HepG2 (cell line): Measurements from ENCODE around the gene METTL26. TPM values are rescaled to one million over a fixed set of nuclear protein-coding genes. Genes with fewer than 3 reads are reported as not detected.
A peak's percentile ranks its signal among the peaks of the same experiment; 100 is the strongest.

Source experiments
- BCL6 ChIP-seq: IDR thresholded peaks from 2 replicates; pipeline ENCODE4 v1.6.1; 2016; ENCODE audit warnings: missing genetic modification reagents, missing compliant biosample characterization
- BORCS8-MEF2B ChIP-seq: sonication (generic); formaldehyde crosslinking; IDR thresholded peaks from 2 replicates; pipeline ENCODE4 v1.8.0; 2022; ENCODE audit warnings: mild to moderate bottlenecking, missing genetic modification reagents
- CCDC6 ChIP-seq: sonication (generic); formaldehyde crosslinking; IDR thresholded peaks from 2 replicates; pipeline ENCODE4 v1.8.1; 2022; ENCODE audit warnings: mild to moderate bottlenecking, missing genetic modification reagents, moderate library complexity
- GABPA ChIP-seq, 2 experiments: IDR thresholded peaks; 2 replicates each; pipeline ENCODE4 v1.6.1; 2011 to 2016; ENCODE audit warnings: low read depth in 2 of 2, low read length in 1 of 2, missing biosample characterization in 1 of 2, missing genetic modification characterization in 1 of 2
- HNRNPLL ChIP-seq: fragments of 200-400 bp; formaldehyde crosslinking; IDR thresholded peaks from 2 replicates; pipeline ENCODE4 v1.6.1; 2017; ENCODE audit warnings: mild to moderate bottlenecking, low read depth, low read length; ENCODE audit not compliant: poor library complexity, severe bottlenecking
- KDM2A ChIP-seq: sonication (generic); formaldehyde crosslinking; IDR thresholded peaks from 2 replicates; pipeline ENCODE4 v1.4.0; 2020; ENCODE audit warnings: low read depth, missing genetic modification reagents, borderline replicate concordance
- RBFOX2 ChIP-seq: fragments of 200-400 bp; formaldehyde crosslinking; IDR thresholded peaks from 2 replicates; pipeline ENCODE4 v1.6.1; 2017; ENCODE audit warnings: low read depth, mild to moderate bottlenecking, low read length
- SRSF1 ChIP-seq: fragments of 200-400 bp; formaldehyde crosslinking; optimal IDR thresholded peaks from 2 replicates; pipeline ENCODE3; 2017; ENCODE audit warnings: mild to moderate bottlenecking, low read depth, low read length, moderate library complexity
- ZNF17 ChIP-seq: sonication (generic); formaldehyde crosslinking; IDR thresholded peaks from 2 replicates; pipeline ENCODE4 v1.5.0; 2020; ENCODE audit warnings: mild to moderate bottlenecking, missing genetic modification reagents
- ZNF20 ChIP-seq: sonication (generic); formaldehyde crosslinking; IDR thresholded peaks from 2 replicates; pipeline ENCODE4 v1.4.0; 2020; ENCODE audit warnings: mild to moderate bottlenecking, moderate library complexity, missing genetic modification reagents
- ZNF263 ChIP-seq: sonication (generic); formaldehyde crosslinking; IDR thresholded peaks from 2 replicates; pipeline ENCODE4 v1.4.0; 2020; ENCODE audit warnings: missing genetic modification reagents
- ZNF30 ChIP-seq: sonication (generic); formaldehyde crosslinking; IDR thresholded peaks from 2 replicates; pipeline ENCODE4 v1.5.0; 2020; ENCODE audit warnings: mild to moderate bottlenecking, missing genetic modification reagents
- ZNF430 ChIP-seq: sonication (generic); formaldehyde crosslinking; IDR thresholded peaks from 2 replicates; pipeline ENCODE4 v1.9.0; 2021; ENCODE audit warnings: mild to moderate bottlenecking, missing genetic modification reagents
- ZNF598 ChIP-seq: sonication (generic); formaldehyde crosslinking; IDR thresholded peaks from 2 replicates; pipeline ENCODE4 v1.5.1; 2020; ENCODE audit warnings: mild to moderate bottlenecking, missing genetic modification reagents, borderline replicate concordance
- ZNF607 ChIP-seq: sonication (generic); formaldehyde crosslinking; IDR thresholded peaks from 2 replicates; pipeline ENCODE4 v1.5.1; 2020; ENCODE audit warnings: missing genetic modification reagents, mild to moderate bottlenecking, borderline replicate concordance
- ZNF749 ChIP-seq: sonication (generic); formaldehyde crosslinking; IDR thresholded peaks from 2 replicates; pipeline ENCODE4 v1.8.0; 2022; ENCODE audit warnings: mild to moderate bottlenecking, missing genetic modification reagents, moderate library complexity, borderline replicate concordance
- polyA plus RNA-seq, 8 experiments: library from polyadenylated mRNA; depleted of rRNA in 3 of 8; stranded (reverse) in 7 of 8; unstranded in 1 of 8; fragments of >200 nt; fragmentation: Illumina TruSeq in 4 of 8; extraction: Trizol in 4 of 8; gene quantifications; 2 replicates each; pipeline versions ENCODE4 v1.2.1 to v1.2.3, GENCODE V29; 2011 to 2016; ENCODE audit warnings: low read depth in 4 of 8, missing spikeins in 1 of 8, mixed read lengths in 1 of 8; ENCODE audit not compliant: insufficient read depth in 1 of 8
- total RNA-seq, 5 experiments: library from RNA; depleted of rRNA; stranded (reverse); fragments of >200 nt; fragmentation: Illumina TruSeq; extraction: Trizol; gene quantifications; 2 replicates each; pipeline ENCODE4 v1.2.3, GENCODE V29; 2016; ENCODE audit warnings: low read depth in 1 of 5
- TF ChIP-seq, protein P1 (sequence below): sonication (generic); formaldehyde crosslinking; IDR thresholded peaks from 2 replicates; pipeline ENCODE4 v1.4.0; 2020; ENCODE audit warnings: missing genetic modification reagents, borderline replicate concordance
- TF ChIP-seq, protein P2 (sequence below): IDR thresholded peaks from 2 replicates; pipeline ENCODE4 v1.6.1; 2016
- TF ChIP-seq, protein P3 (sequence below): sonication (generic); formaldehyde crosslinking; IDR thresholded peaks from 2 replicates; pipeline ENCODE4 v1.9.0; 2022; ENCODE audit warnings: low read depth, missing genetic modification reagents
- TF ChIP-seq, protein P4 (sequence below): sonication (generic); formaldehyde crosslinking; IDR thresholded peaks from 2 replicates; pipeline ENCODE4 v1.5.0; 2020; ENCODE audit warnings: mild to moderate bottlenecking, missing genetic modification reagents, moderate library complexity

METTL26 gene
- total and polyA plus RNA-seq, 2 of the 13 experiments (the other 11 are each of a cell fraction or from before 2014, with no cell fraction given): 65.5 to 70.1 TPM

DNA sequence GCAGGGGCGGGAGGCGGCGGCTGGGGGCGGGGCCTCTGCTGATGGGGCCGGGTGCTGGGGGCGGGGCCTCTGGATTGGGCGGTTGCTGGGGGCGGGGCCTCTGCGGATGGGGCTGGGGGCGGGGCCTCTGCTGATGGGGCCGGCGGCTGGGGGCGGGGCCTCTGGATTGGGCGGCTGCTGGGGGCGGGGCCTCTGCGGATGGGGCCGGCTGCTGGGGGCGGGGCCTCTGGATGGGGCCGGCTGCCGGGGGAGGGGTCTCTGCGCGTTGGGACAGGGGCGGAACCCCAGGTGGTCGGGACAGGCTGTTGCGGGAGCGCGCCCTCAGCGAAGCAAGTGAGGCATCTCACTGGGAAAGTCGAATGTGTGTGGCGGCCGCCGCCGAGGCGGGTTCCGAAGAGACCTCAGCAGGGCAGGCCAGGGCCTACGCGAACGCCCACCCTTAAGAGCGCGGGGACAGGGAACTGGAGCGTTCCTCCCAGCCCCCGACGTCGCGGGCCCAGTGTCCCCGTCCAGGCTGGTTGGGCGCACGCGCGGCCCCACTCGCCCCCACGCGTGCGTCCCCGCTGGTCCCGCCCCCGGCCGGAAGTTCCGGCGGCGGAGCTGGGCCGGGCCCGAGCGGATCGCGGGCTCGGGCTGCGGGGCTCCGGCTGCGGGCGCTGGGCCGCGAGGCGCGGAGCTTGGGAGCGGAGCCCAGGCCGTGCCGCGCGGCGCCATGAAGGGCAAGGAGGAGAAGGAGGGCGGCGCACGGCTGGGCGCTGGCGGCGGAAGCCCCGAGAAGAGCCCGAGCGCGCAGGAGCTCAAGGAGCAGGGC lies 43.9 kb upstream of the METTL26 start, which contains the start of gene STUB1 (continued):
- no peak for TF ChIP-seq ZNF598 (CRISPR knock-in tag)
- no peak for TF ChIP-seq KDM2A (CRISPR knock-in tag)
- peak; percentile 95 for TF ChIP-seq GABPA (IDR thresholded peaks at IDR 0.05; ENCODE audit: low read depth, low read length)
- peak; percentile 61; the same call in 1 of the 2 replicates for TF ChIP-seq GABPA (CRISPR knock-in tag; IDR thresholded peaks at IDR 0.05; ENCODE audit: low read depth)
- peak; percentile 2; the same call in 1 of the 2 replicates for TF ChIP-seq ZNF430
- TF ChIP-seq, protein P1, sequence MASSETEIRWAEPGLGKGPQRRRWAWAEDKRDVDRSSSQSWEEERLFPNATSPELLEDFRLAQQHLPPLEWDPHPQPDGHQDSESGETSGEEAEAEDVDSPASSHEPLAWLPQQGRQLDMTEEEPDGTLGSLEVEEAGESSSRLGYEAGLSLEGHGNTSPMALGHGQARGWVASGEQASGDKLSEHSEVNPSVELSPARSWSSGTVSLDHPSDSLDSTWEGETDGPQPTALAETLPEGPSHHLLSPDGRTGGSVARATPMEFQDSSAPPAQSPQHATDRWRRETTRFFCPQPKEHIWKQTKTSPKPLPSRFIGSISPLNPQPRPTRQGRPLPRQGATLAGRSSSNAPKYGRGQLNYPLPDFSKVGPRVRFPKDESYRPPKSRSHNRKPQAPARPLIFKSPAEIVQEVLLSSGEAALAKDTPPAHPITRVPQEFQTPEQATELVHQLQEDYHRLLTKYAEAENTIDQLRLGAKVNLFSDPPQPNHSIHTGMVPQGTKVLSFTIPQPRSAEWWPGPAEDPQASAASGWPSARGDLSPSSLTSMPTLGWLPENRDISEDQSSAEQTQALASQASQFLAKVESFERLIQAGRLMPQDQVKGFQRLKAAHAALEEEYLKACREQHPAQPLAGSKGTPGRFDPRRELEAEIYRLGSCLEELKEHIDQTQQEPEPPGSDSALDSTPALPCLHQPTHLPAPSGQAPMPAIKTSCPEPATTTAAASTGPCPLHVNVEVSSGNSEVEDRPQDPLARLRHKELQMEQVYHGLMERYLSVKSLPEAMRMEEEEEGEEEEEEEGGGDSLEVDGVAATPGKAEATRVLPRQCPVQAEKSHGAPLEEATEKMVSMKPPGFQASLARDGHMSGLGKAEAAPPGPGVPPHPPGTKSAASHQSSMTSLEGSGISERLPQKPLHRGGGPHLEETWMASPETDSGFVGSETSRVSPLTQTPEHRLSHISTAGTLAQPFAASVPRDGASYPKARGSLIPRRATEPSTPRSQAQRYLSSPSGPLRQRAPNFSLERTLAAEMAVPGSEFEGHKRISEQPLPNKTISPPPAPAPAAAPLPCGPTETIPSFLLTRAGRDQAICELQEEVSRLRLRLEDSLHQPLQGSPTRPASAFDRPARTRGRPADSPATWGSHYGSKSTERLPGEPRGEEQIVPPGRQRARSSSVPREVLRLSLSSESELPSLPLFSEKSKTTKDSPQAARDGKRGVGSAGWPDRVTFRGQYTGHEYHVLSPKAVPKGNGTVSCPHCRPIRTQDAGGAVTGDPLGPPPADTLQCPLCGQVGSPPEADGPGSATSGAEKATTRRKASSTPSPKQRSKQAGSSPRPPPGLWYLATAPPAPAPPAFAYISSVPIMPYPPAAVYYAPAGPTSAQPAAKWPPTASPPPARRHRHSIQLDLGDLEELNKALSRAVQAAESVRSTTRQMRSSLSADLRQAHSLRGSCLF (CRISPR knock-in tag): no peak
- no peak for TF ChIP-seq ZNF17 (CRISPR knock-in tag)
- TF ChIP-seq CCDC6 (CRISPR knock-in tag): no peak
- no peak for TF ChIP-seq ZNF30
- TF ChIP-seq HNRNPLL: peak; percentile 55
- TF ChIP-seq ZNF263: peak; percentile 42; the same call in 1 of the 2 replicates
- TF ChIP-seq ZNF607 (CRISPR knock-in tag): 0 out of 2 replicates have a peak, but pooled peaks have one; percentile 62
- TF ChIP-seq, protein P2, sequence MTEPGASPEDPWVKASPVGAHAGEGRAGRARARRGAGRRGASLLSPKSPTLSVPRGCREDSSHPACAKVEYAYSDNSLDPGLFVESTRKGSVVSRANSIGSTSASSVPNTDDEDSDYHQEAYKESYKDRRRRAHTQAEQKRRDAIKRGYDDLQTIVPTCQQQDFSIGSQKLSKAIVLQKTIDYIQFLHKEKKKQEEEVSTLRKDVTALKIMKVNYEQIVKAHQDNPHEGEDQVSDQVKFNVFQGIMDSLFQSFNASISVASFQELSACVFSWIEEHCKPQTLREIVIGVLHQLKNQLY: no peak
- TF ChIP-seq SRSF1: no peak
- TF ChIP-seq, protein P3, sequence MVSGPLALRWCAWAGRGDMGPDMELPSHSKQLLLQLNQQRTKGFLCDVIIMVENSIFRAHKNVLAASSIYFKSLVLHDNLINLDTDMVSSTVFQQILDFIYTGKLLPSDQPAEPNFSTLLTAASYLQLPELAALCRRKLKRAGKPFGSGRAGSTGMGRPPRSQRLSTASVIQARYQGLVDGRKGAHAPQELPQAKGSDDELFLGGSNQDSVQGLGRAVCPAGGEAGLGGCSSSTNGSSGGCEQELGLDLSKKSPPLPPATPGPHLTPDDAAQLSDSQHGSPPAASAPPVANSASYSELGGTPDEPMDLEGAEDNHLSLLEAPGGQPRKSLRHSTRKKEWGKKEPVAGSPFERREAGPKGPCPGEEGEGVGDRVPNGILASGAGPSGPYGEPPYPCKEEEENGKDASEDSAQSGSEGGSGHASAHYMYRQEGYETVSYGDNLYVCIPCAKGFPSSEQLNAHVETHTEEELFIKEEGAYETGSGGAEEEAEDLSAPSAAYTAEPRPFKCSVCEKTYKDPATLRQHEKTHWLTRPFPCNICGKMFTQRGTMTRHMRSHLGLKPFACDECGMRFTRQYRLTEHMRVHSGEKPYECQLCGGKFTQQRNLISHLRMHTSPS (CRISPR knock-in tag): no peak
- TF ChIP-seq ZNF20: no peak
- TF ChIP-seq, protein P4, sequence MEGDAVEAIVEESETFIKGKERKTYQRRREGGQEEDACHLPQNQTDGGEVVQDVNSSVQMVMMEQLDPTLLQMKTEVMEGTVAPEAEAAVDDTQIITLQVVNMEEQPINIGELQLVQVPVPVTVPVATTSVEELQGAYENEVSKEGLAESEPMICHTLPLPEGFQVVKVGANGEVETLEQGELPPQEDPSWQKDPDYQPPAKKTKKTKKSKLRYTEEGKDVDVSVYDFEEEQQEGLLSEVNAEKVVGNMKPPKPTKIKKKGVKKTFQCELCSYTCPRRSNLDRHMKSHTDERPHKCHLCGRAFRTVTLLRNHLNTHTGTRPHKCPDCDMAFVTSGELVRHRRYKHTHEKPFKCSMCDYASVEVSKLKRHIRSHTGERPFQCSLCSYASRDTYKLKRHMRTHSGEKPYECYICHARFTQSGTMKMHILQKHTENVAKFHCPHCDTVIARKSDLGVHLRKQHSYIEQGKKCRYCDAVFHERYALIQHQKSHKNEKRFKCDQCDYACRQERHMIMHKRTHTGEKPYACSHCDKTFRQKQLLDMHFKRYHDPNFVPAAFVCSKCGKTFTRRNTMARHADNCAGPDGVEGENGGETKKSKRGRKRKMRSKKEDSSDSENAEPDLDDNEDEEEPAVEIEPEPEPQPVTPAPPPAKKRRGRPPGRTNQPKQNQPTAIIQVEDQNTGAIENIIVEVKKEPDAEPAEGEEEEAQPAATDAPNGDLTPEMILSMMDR: no peak
- TF ChIP-seq BORCS8-MEF2B (CRISPR knock-in tag): no peak
- peak; percentile 63; the same call in 1 of the 2 replicates for TF ChIP-seq ZNF749 (CRISPR knock-in tag)
- peak; percentile 84 for TF ChIP-seq RBFOX2
- no peak for TF ChIP-seq BCL6
